HG03095 (cell line): ENCODE results near the gene TRPV5.

ENCODE experiments used
- ATAC-seq: cut with Tn5 transposase; IDR thresholded peaks from one replicate; pipeline ENCODE4 v1.9.1; 2021; ENCODE audit warnings: moderate library complexity; ENCODE audit not compliant: unreplicated experiment

Gene TRPV5

GRCh38 chr7:142910031-142910433 is 23.5 kb downstream of the TRPV5 start:
- ATAC-seq: no peak

- no peak for ATAC-seq
Measured at GRCh38 chr7:142908921-142909890, 24.3 kb downstream of the TRPV5 start.

DNA sequence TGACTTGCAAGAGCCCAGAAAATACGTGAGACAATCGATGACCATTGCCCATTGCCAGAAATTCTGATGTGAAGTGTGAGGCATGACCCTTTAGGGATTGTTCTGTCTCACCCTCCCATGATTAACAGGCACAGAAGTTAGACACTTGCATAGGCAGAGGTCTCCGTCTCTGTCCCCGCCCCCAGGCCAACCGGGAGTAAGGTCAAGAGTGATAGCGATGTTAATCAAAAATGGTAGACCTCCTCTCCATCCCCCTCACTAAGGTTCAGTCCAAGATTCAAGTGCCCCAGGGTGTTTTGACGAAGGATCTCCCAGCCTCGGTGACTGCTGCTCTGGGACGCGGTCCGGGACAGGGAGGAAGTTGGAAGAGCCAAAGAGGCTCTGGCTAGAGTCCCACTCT is 25.3 kb downstream of the TRPV5 start:
- ATAC-seq: no peak

GRCh38 chr7:142906643-142907042 is 26.9 kb downstream of the TRPV5 start:
- no peak for ATAC-seq

GRCh38 chr7:142905759-142906158 is 27.8 kb downstream of the TRPV5 start:
- no peak for ATAC-seq

DNA sequence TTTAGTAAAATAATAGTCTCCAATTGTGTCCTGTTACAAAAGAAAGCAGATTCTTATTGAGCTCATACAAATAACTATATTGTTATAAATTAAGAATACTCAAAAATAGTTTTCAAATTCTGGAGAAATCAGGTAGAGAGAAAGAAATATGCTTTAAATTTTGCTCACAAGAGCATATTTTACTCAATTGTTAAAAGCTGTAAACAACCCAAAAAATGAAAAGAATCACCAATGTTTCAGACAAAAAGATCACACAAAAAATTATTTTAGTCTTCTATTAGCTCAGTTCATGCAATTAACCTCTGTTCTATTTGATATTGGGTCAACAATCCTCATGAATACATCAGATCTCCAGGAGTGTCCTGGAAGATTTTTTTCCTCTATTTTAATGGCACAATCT is 29.4 kb downstream of the TRPV5 start:
- no peak for ATAC-seq

DNA sequence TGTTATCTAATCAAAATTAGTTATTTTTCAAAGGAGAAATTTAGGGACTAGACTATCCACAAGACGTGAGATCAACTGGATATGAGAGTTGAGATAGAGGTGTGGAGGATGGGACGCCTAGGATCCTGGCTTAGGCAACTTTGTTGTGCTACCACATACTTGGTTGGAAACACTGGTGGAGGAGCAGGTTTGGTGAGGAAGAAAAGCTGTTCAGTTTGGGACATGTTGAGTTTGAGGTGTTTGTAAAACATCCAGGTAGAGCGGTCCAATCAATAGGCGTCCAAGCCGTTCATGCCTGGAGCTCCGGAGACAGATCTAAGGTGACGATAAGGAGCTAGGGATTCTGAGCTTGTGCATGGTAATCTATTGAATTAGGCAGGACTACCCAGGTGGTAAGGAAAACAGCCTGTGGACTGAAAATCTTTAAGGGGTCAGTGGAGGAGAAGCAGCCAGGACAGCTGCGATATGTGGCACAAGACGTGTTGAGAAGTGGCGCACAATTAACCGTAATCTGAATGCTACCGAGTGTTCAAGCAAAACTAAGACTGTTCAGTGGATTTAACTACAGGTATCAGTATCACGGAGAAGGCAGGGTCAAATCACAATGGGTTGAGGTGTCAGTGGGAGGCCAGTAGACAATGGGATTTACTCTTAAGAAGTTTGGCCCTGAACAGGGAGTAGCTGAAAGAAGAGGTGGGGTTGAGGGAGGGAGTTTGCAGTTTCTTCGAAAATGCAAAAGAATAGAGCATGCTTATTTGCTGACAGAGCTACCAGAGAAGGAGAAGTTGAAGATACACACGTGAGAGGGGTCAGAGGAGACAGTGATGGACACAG is 31.9 kb downstream of the TRPV5 start:
- no peak for ATAC-seq

- no peak for ATAC-seq
Measured at GRCh38 chr7:142899661-142900060, 33.9 kb downstream of the TRPV5 start.

DNA sequence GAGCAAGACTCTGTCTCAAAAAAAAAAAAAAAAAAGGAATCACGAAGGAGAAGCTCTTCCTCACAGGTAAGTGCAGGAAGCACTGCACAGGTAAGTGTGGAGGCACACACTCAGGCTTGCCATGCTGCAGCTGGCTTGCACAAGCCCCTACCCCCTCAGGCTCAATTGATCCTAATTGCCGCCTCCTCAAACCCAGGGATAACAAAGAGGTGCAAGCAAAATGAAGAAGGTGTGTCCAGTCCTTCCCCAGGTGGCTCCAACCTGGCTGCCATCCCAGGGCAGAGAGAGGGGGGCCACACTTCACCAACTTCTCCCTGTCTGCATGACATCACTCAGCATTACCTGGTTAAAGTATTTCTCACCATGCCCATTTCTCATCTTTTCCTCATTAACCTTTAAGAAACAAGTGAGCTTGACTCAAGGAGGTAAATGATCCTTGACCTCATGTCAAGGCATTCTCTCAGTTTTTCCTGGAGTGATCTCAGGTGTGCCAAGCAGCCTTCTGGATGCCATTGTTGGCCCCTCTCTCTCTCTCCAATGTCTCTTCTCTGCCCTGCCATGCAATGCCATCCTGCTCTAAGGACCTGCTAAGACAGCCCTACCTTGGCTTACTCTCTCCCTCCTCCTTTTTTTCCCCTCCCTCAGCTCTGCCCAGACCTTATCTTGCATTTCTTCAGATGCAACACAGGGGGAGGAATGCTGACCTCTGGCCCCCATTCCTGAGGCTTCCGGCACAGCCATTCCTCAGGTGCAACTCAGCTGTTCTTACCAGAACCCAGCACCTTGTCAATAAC is 35.0 kb downstream of the TRPV5 start:
- no peak for ATAC-seq

- ATAC-seq: no peak
Measured at GRCh38 chr7:142897691-142898090, 35.9 kb downstream of the TRPV5 start.

DNA sequence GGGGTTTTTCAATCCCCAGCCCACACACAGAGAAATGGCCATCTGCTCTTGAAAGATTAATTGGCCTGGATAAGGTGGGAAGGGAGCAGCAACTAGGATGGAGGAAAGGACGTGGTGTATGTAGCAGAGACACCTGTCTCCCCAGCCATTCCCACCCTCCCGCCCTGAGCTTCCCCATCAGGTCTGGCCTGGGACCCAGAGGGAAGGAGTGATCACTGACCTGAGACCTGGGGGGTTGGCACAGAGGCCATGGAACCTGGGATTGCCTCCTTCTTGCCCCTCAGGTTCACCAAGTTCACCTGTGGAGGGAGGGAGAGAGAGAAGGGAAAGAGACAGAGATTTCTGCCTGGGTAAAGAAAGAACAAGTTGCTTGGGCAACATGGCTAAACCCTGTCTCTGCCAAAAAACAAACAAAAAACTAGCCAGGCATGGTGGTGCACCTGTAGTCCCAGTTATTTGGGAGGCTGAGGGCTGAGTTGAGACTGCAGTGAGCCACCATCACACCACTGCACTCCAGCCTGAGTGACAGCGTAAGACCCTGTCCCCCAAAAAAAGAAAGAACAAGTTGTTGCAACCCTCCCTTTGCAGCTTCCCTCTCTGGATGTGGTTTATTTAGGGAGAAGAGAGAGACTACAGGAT is 36.7 kb downstream of the TRPV5 start:
- ATAC-seq: no peak

DNA sequence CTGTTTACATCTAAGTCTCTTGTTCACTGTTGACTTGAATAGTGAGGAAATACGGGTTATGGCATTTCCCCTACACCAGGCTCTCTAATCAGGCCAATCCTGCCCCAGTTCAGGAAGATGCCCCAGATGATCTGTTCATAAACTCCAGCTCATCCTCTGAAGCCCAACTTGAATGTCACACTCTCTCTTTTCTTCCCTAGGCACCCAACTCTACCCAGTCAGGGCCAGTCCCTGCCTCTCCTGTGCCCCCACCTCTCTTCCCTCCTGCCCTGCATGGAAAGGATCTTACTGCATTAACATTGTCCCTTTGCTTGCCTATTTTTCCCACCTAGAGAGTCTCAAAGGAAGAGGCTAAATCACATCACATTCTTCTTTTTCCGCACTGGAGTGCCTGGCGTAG is 37.4 kb downstream of the TRPV5 start:
- no peak for ATAC-seq

- ATAC-seq: no peak
Measured at GRCh38 chr7:142894985-142895593, 38.5 kb downstream of the TRPV5 start.

- no peak for ATAC-seq
Measured at GRCh38 chr7:142894112-142894984, 39.2 kb downstream of the TRPV5 start.

DNA sequence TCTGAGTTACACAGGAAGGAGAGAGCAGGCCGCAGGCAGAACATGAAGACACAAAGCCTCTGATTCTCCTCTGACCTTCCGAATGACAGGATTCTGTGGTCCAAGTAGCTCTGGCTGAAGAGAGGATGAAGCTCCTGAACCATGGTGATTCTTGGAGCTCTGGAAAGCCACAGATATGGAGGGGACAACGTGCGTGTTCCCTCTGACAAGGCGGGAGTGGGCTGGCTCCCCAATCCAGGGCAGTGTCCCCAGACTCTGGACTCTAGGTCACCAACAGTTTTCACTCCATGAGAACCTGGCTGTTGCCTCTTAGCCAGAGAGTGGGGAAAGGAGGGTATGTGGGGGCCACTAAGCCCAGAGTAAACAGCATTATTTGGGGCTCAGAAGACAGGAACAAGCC is 40.6 kb downstream of the TRPV5 start:
- no peak for ATAC-seq

- no peak for ATAC-seq
Measured at GRCh38 chr7:142891490-142892082, 42.0 kb downstream of the TRPV5 start.

- ATAC-seq: no peak
Measured at GRCh38 chr7:142890874-142891485, 42.6 kb downstream of the TRPV5 start.

- ATAC-seq: no peak
Measured at GRCh38 chr7:142889816-142890215, 43.7 kb downstream of the TRPV5 start.
